ENCODE results near the gene WRAP73.

WRAP73 gene

DNA sequence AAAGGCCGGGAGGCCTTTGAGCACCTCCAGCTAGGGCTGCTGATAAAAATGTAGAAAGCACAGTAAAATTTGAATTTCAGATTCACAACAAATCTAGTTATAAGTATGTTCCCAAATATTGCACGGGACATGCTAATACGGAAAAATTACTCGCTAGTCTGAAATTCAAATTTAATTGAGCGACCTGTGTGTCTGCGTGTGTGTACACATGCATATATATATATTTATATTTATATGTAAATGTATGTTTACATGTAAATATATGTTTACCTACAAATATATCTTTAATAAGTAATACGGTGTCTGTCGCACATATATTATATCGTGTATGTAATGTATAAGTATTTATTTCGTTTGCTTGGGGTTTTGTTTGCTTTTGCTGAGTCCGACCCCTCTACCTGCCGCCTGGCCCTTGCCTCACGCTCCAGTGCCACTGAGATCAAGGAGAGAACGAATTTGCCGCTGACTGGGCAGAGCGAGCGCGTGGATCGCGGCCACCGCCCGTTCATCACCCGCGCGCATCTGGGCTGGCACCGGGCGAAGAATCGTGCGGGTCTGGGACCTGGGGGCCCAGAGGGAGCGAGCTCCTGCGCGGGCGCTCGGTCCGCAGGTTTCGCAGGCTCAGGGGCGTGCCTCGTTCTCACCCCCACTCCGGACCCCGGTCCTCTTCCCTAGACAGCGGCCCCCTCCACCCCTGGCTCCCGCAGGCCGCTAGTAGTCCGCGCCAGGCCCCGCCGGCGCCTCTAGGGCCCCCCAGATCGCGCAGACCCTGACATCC lies 534 bp upstream of the WRAP73 start:
- H3K4me3 ChIP-seq (replicated peaks in 1 of 2; ENCODE audit: low read depth in 2 of 2, low read length in 2 of 2): no peak overlapping the region
- TF ChIP-seq, protein P1, sequence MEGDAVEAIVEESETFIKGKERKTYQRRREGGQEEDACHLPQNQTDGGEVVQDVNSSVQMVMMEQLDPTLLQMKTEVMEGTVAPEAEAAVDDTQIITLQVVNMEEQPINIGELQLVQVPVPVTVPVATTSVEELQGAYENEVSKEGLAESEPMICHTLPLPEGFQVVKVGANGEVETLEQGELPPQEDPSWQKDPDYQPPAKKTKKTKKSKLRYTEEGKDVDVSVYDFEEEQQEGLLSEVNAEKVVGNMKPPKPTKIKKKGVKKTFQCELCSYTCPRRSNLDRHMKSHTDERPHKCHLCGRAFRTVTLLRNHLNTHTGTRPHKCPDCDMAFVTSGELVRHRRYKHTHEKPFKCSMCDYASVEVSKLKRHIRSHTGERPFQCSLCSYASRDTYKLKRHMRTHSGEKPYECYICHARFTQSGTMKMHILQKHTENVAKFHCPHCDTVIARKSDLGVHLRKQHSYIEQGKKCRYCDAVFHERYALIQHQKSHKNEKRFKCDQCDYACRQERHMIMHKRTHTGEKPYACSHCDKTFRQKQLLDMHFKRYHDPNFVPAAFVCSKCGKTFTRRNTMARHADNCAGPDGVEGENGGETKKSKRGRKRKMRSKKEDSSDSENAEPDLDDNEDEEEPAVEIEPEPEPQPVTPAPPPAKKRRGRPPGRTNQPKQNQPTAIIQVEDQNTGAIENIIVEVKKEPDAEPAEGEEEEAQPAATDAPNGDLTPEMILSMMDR (IDR thresholded peaks at IDR 0.05; ENCODE audit: low read depth, low read length): no peak
- no peak for DNase-seq (ENCODE audit: low read depth in 2 of 2)

DNA sequence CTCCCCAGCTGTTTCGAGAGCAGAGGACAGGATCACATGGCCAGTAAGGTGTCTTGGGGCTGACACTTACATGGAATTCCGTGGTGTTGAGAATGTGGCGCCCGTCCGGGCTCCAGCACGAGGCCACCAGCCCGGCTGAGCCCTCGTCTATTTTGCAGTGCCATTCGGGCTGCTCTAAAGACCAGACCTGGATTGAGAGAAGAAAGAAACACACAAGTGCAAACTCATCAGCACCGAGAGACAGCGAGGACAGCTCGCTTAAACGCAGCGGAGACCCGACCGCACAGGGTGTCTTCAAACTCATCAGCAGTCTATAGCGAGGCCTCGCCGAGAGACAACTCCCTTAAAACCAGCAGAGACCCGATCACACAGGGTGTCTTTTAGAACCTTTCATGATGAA lies 3.3 kb downstream of the WRAP73 start:
- TF ChIP-seq, protein P1 (IDR thresholded peaks at IDR 0.05; ENCODE audit: low read depth, low read length): no peak
- DNase-seq (ENCODE audit: low read depth in 2 of 2): no peak

DNA sequence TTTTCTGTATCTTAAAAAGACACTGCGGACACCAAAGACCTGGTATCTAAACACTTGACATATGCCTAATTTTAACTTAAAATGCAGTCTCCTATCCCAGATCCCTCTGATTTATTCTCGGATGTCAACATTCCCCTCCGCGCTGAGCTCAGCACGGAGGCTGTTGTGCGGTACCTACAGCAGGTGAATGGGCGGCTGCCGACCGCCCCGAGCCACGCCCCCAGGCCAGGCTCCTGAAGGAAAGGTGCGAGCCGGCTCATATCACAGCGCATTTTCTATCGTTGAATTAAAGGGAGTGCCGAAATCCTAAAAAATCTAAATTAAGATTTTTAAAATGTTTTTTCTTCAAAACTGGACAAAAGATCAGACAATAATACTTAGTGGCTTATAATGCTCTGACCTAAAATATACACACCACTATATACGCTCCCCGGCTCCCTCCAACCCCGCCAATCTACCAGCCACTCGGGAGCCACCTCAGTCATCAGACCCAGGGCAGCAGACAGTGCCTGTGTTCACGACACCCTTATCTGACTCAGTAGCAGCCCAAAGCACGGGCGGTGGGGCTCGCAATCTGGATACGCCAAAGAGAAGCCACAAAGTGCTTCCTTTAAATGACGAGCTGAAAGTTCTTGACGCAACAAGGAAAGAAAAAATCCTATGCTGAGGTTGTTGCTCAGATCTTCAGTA lies 4.1 kb downstream of the WRAP73 start:
- no peak for DNase-seq (ENCODE audit: low read depth in 2 of 2)
- H3K4me3 ChIP-seq (replicated peaks in 1 of 2; ENCODE audit: low read depth in 2 of 2, low read length in 2 of 2): no peak overlapping the region
- TF ChIP-seq, protein P1 (IDR thresholded peaks at IDR 0.05; ENCODE audit: low read depth, low read length): no peak

More for the DNA sequence above, 3.3 kb downstream of the WRAP73 start:
- H3K4me3 ChIP-seq (replicated peaks in 1 of 2; ENCODE audit: low read depth in 2 of 2, low read length in 2 of 2): no peak overlapping the region

DNA sequence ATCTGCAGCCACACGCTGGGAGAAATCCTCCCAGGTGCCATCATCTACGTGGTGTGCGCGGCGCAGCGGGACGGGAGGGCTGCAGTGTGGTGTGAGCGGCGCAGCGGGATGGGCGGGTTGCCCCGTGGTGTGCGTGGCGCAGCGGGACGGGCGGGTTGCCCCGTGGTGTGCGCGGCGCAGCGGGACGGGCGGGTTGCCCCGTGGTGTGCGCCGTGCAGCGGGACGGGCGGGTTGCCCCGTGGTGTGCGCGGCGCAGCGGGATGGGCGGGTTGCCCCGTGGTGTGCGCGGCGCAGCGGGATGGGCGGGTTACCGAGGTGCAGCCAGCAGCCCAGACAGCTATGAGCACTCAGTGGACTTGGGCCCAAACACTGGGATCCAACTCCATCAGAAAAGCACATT lies 4.7 kb downstream of the WRAP73 start:
- H3K4me3 ChIP-seq (replicated peaks in 1 of 2; ENCODE audit: low read depth in 2 of 2, low read length in 2 of 2): no peak overlapping the region
- DNase-seq (ENCODE audit: low read depth in 2 of 2): no peak
- TF ChIP-seq, protein P1 (IDR thresholded peaks at IDR 0.05; ENCODE audit: low read depth, low read length): no peak

DNA sequence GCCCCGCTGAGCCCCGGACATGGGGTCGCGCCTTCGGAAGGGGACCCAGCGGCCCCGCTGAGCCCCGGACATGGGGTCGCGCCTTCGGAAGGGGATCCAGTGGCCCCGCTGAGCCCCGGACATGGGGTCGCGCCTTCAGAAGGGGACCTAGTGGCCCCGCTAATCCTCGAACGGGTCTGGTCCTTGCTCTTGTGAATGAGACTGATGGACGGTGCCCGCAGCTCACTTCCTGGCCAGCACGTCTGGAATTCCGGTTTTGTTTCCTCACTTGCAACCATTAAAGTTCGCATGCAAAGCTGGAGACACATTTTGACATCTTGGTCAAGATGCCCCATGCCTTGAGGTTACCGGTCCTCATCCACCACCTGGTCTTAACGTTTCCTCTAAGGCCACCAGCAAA lies 5.6 kb downstream of the WRAP73 start:
- TF ChIP-seq, protein P1 (IDR thresholded peaks at IDR 0.05; ENCODE audit: low read depth, low read length): no peak
- H3K4me3 ChIP-seq (replicated peaks in 1 of 2; ENCODE audit: low read depth in 2 of 2, low read length in 2 of 2): no peak overlapping the region
- DNase-seq (ENCODE audit: low read depth in 2 of 2): no peak

DNA sequence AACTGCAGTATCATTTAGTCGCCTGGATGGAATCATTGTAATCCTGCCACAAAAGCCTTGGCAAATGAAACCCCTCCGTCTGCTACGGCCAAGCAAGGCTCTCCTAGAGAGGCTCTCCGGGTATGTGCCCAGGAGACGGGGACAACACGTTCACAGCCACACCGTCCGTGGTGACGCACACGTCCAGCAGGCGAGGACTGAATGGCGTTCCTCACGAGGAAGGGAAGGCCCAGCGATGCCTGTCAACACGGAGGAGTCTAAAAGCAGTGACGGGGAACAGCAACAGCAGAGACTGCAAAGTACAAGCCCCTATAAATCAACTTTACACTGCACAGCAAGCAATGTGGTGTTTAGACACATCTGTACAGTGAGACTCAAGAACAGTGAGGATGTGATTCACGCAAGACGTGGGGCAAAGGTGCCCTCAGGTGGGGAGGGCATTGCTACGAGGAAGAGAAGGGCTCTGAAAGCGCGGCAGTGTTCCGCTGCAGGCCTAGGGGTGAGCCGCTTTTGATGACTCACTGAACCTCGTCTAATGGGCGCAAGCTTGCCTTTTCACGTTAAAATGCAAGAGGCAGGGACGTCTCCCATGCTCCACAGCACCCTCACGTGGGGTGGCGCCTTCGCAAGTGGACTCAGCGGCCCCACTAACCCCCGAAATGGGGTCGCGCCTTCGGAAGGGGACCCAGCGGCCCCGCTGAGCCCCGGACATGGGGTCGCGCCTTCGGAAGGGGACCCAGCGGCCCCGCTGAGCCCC lies 6.8 kb downstream of the WRAP73 start:
- no peak overlapping the region for H3K4me3 ChIP-seq (replicated peaks in 1 of 2; ENCODE audit: low read depth in 2 of 2, low read length in 2 of 2)
- no peak for DNase-seq (ENCODE audit: low read depth in 2 of 2)
- TF ChIP-seq, protein P1 (IDR thresholded peaks at IDR 0.05; ENCODE audit: low read depth, low read length): no peak

All from cardiac fibroblast (primary cell).